HG03565 (cell line): ENCODE data around the gene PIK3CG.
"Not testable (repeated sequence)": the region's sequence is repeated elsewhere in the genome, so short reads cannot be mapped to it uniquely, and the experiment has no call there.

Experiments
- ATAC-seq: cut with Tn5 transposase; IDR thresholded peaks from one replicate; pipeline ENCODE4 v1.9.1; 2021; ENCODE audit warnings: mild to moderate bottlenecking, moderate library complexity; ENCODE audit not compliant: unreplicated experiment

The PIK3CG gene

GRCh38 chr7:106929616-106930015 is 64.5 kb downstream of the PIK3CG start:
- not testable (repeated sequence) for ATAC-seq

- ATAC-seq = no peak
These were observed 71.2 kb downstream of the PIK3CG start for GRCh38 chr7:106936236-106936635.

GRCh38 chr7:106938122-106938521 is 73.0 kb downstream of the PIK3CG start:
- ATAC-seq = not testable (repeated sequence)

GRCh38 chr7:106938803-106939202 is 73.7 kb downstream of the PIK3CG start:
- ATAC-seq = no peak

GRCh38 chr7:106944035-106944665 is 79.1 kb downstream of the PIK3CG start:
- no peak for ATAC-seq

GRCh38 chr7:106947244-106947728 is 82.2 kb downstream of the PIK3CG start:
- no peak for ATAC-seq

- ATAC-seq = no peak
These were observed 87.0 kb downstream of the PIK3CG start for GRCh38 chr7:106952001-106952657.

GRCh38 chr7:106952658-106953231 is 87.7 kb downstream of the PIK3CG start:
- ATAC-seq = no peak

- ATAC-seq = no peak
These were observed 89.8 kb downstream of the PIK3CG start for GRCh38 chr7:106954840-106955239.

- ATAC-seq = not testable (repeated sequence)
These were observed 90.8 kb downstream of the PIK3CG start for GRCh38 chr7:106955857-106956256.
